Activated CD8-positive, alpha-beta memory T cell treated with anti-CD3 and anti-CD28 coated beads for 1 hour (primary cell): Measurements from ENCODE around the gene PHACTR1.

Source experiments
- DNase-seq, 2 donors: peaks; one replicate each; pipeline ENCODE4 v3.0.0-alpha.2; 2020; ENCODE audit warnings: low read depth in 1 of 2; ENCODE audit errors: extremely low read depth in 1 of 2

The PHACTR1 gene

GRCh38 chr6:13273931-13274706 lies 557.6 kb downstream of the PHACTR1 start:
- peak; percentile 5 to 23 for DNase-seq

DNA sequence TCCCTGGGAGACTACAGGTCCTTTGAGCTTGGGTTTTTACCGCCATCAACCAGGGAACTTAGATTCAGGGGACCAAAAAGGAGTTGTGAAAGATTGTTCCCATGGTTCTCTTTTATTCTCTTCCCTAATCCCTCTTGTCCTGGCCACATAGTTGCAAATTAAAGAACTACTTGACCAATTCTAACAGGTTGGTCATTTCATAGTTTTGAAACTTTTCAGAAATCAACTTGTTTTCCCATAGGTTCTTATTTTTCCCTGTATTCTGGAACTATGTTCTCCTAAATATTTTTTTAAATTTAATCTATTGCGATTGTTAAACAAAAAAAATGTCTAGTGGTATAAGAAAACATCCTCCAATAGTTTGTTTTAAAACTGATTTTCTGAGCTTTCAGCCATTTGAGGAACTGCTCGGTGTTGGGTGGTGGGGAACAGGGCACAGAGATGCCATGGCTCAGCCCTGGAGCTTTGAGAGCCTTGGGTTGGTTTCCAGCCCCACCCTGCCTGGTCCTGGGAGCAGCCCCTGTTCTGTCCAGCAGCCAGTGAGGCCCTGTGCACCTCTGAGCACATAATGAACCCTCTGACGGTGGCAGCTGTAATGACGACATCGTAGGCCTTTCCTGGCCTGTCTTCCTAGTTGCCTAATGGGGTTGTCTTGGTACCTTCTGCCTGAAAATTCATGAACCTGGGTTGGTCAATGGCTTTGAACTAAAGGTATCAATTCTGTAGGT lies 558.3 kb downstream of the PHACTR1 start:
- no peak for DNase-seq

DNA sequence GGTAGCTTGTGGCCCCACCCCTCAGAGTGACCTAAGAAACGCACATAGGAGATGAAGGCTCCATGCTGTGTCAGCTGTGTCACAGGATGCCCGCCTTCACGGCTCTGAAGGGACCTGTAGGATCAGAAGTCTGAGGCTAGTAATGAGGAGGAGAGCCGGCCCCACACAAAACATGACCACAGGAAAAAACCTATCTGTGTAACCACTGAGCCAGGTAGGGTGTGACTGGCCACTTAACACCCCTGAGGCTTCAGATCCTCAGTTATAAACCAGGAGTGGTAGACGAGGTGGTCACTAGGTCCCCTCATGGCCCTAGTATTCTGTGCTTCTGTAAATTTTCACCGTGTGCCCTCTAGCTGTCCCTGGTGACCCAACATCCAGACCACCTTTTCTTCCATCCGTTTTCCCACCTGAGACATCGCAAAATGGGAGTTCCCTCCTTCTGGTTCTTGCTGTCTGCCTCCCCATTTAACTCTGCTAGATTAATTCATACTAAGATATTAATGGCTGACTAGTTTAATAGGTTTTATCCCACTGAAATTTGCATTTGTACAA lies 558.9 kb downstream of the PHACTR1 start:
- DNase-seq, result no peak

DNA sequence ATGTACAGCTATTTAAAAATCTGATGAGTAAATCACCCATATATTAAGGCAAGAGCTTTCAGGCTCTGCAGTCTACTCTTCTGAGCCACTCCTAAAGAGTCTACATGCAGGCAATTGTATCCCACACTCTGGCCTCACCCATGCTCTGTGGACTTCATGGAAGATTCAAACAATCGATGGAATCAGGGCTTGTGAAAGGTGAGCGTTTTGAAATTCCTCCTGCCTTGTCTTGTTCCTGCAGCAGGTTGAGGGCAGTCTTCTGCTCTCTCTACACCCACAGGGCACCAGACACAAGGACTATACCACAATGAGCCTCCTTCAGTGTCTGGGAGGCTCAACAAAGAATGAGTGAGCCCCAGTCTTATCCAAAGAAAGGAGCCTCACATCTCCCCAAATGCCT lies 560.7 kb downstream of the PHACTR1 start:
- DNase-seq, result no peak

DNA sequence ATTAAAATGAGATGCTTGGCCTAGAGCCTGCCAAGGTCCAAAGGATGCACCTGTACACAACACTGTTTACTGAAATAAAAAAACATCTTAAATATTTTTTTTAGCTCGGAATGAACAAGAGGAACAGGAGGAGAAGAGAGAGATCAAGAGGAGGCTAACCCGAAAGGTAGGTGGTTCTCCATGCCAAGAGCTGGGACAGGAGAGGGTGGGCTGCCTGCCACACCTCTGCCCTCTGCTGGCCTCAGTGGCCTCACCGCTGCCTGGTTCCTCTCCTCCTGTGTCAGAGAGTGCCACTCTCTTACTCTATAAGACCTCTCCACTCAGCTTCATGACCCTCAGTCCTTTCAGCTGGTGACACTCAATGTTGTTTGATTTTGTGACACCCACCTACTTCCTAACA lies 561.6 kb downstream of the PHACTR1 start:
- DNase-seq, result no peak

- no peak for DNase-seq
These were observed 562.4 kb downstream of the PHACTR1 start for GRCh38 chr6:13278991-13279390.

- DNase-seq, result no peak
These were observed 563.7 kb downstream of the PHACTR1 start for GRCh38 chr6:13280254-13280653.

DNA sequence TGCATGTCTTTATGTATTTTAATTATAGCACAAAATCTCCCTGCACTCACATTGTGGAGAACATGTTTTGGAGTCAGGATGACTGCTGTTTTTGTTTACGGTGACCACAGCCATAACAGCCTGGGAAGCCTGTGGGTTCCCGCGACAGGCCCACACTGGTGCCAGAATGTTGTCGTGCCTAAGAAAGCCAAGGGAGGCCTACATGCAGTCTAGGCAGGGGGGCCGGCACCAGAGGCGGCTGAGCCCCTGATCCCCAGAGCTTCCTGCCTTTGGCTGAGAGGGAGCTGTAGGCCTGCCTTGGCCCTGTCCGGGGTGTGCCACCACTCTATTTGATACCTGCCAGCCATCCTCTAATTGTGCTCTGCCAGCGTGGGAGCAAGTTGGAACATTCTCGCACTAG lies 565.1 kb downstream of the PHACTR1 start:
- DNase-seq, result no peak

- no peak for DNase-seq
These were observed 566.0 kb downstream of the PHACTR1 start for GRCh38 chr6:13282393-13283069.

DNA sequence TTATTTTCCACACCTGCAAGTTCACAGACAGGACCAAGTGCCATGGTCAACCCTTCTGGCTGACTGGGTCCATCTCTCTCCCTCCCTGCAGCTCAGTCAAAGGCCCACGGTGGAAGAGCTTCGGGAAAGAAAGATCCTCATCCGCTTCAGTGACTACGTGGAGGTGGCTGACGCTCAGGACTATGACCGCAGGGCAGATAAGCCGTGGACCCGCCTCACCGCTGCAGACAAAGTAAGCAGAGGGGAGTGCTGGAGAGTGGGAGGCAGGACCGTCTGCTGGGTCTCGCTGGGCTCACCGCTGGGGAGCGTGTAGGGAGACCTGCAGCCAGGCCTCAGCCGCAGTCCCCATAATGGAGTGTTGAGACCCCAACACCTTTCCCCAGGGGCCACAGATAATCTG lies 566.8 kb downstream of the PHACTR1 start:
- no peak for DNase-seq

DNA sequence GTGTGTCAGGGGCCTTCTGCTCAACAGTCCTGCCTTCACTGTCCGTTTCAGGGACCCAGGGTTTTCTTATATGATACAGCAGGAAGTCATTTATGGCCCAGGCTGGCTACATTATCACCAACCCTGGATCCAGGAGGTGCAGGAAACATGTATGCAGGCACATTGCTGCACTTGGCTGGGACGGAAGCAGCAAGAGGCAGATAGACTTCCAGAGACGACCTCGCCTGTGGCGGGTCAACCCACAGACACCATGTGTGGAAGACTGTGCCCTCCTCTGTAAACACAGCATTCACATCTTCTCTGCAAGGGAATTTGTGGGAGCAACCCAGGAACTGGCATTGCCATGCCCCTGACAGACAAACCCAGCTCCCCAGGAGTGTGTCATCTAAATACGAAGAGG lies 568.1 kb downstream of the PHACTR1 start:
- DNase-seq, result no peak

GRCh38 chr6:13285705-13286104 lies 569.1 kb downstream of the PHACTR1 start:
- no peak for DNase-seq

DNA sequence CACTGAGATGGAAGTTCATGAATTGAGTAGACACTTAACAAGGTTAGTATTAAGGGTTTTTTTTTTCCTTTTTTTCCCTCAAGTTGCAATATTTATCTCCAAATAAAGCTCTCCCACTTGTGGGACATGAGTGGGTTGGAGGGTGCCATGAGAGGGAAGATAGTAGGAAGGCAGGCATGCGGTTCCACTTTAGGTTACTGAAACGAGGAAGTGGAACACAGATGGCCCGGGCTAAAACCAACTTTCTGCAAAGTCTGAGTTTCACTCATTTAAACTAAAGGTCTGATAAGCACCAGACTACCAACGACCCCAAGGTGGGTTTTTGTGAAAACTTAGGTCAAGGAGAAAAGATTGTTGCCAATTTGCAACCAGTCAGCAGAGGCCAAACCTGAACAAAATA lies 569.6 kb downstream of the PHACTR1 start:
- no peak for DNase-seq

DNA sequence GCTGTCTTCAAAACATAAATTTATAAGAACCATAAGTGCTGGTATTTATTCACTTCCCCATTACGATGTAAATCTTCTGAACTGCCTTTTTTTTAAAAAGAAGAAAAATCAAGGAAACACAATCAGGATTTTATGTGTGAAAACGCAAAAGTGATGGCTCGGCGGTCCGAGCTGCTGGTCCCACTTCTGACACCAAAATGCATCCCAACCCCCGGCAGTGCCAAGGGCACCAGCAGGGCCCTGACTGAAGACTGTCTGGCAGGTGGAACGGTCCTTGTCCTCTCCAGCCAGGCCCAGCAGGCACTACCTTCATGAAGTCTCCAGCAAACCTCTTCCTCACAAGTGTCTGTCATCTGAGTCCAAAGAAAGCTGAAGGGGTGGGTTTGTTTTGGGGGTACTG lies 570.5 kb downstream of the PHACTR1 start:
- DNase-seq, result no peak

DNA sequence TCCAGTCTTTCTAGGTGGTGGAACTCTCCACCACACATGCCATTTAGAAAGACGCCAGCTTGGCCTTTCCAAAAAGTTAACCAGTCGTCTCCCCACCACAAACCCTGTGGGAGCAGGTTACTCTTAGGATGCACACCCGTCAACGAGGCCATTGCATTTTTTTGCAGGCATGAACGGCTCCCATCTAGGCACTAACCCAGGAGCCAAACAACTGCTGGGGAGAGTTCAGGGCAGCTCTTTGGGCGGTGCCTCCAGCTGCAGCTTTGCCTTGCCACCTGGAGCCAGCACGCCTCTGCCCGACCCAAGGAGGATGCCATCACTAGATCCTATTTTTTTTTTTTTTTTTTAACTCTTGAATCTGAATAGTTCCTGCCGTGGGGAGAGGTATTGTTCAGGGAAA lies 571.9 kb downstream of the PHACTR1 start:
- no peak for DNase-seq

GRCh38 chr6:13288969-13289391 lies 572.4 kb downstream of the PHACTR1 start:
- DNase-seq, result no peak

- no peak for DNase-seq
These were observed 573.3 kb downstream of the PHACTR1 start for GRCh38 chr6:13289789-13290318.

GRCh38 chr6:13290335-13290734 lies 573.8 kb downstream of the PHACTR1 start:
- no peak for DNase-seq

GRCh38 chr6:13292774-13293173 lies 576.2 kb downstream of the PHACTR1 start:
- DNase-seq, result no peak

GRCh38 chr6:13294499-13295069 lies 578.0 kb downstream of the PHACTR1 start:
- DNase-seq, result no peak

GRCh38 chr6:13295576-13295975 lies 579.0 kb downstream of the PHACTR1 start:
- DNase-seq, result no peak
